HEK293T (cell line): ENCODE measurements around the gene AAK1.
"Not testable (repeated sequence)": the region's sequence is repeated elsewhere in the genome, so short reads cannot be mapped to it uniquely, and the experiment has no call there.

Experiments used
- CTCF ChIA-PET: fragments of 350-600 bp; formaldehyde crosslinking; extraction: SDS; loops from one replicate; lab custom pipeline; 2021; ENCODE audit warnings: antibody characterized with exemption, inconsistent platforms; lab: Yijun Ruan, JAX
- POLR2A ChIA-PET: fragments of 350-600 bp; formaldehyde crosslinking; extraction: SDS; loops from one replicate; lab custom pipeline; 2020; ENCODE audit warnings: antibody characterized with exemption, inconsistent platforms; lab: Yijun Ruan, JAX
- DNase-seq: peaks from one replicate; pipeline ENCODE4 v3.0.0; 2012; ENCODE audit warnings: mixed read lengths; ENCODE audit errors: extremely low spot score
- ARNT ChIP-seq: fragments of 450-650 bp; IDR thresholded peaks from 2 replicates; pipeline ENCODE4 v1.6.1; 2017; ENCODE audit warnings: mild to moderate bottlenecking
- BHLHE40 ChIP-seq: fragments of 450-650 bp; IDR thresholded peaks from 2 replicates; pipeline ENCODE4 v1.6.1; 2016; ENCODE audit warnings: mild to moderate bottlenecking, moderate library complexity, borderline replicate concordance
- ELF4 ChIP-seq: fragments of 450-650 bp; IDR thresholded peaks from 2 replicates; pipeline ENCODE4 v1.6.1; 2017; ENCODE audit warnings: antibody characterized with exemption
- FOXA1 ChIP-seq: fragments of 450-650 bp; IDR thresholded peaks from 2 replicates; pipeline ENCODE4 v1.6.1; 2016; ENCODE audit warnings: mild to moderate bottlenecking
- FOXK2 ChIP-seq: fragments of 450-650 bp; IDR thresholded peaks from 2 replicates; pipeline ENCODE4 v1.6.1; 2016; ENCODE audit warnings: mild to moderate bottlenecking
- FOXM1 ChIP-seq: fragments of 450-650 bp; IDR thresholded peaks from 2 replicates; pipeline ENCODE4 v1.6.1; 2017; ENCODE audit warnings: mild to moderate bottlenecking, borderline replicate concordance
- HDGF ChIP-seq: fragments of 450-650 bp; IDR thresholded peaks from 2 replicates; pipeline ENCODE4 v1.6.1; 2017; ENCODE audit warnings: antibody characterized with exemption, borderline replicate concordance
- L3MBTL2 ChIP-seq: fragments of 450-650 bp; conservative IDR thresholded peaks from 2 replicates; pipeline ENCODE4 v1.6.1; 2016; ENCODE audit warnings: mild to moderate bottlenecking
- LEF1 ChIP-seq: fragments of 450-650 bp; IDR thresholded peaks from 2 replicates; pipeline ENCODE4 v1.6.1; 2017; ENCODE audit warnings: mild to moderate bottlenecking, borderline replicate concordance
- NFRKB ChIP-seq: fragments of 450-650 bp; IDR thresholded peaks from 2 replicates; pipeline ENCODE4 v1.6.1; 2016; ENCODE audit warnings: mild to moderate bottlenecking, moderate library complexity
- PKNOX1 ChIP-seq: fragments of 450-650 bp; IDR thresholded peaks from 2 replicates; pipeline ENCODE4 v1.6.1; 2016
- SP1 ChIP-seq: fragments of 450-650 bp; IDR thresholded peaks from 2 replicates; pipeline ENCODE4 v1.6.1; 2017
- SUZ12 ChIP-seq: fragments of 450-650 bp; IDR thresholded peaks from 2 replicates; pipeline ENCODE4 v1.6.1; 2016; ENCODE audit warnings: mild to moderate bottlenecking
- TARDBP ChIP-seq: fragments of 450-650 bp; IDR thresholded peaks from 2 replicates; pipeline ENCODE4 v1.6.1; 2016
- ZNF384 ChIP-seq: fragments of 450-650 bp; IDR thresholded peaks from 2 replicates; pipeline ENCODE4 v1.6.1; 2016

Gene AAK1

GRCh38 chr2:69667805-69668382 is 24.4 kb upstream of the AAK1 start:
- POLR2A ChIA-PET = no interaction called here
- TF ChIP-seq L3MBTL2 = no peak
- no peak for TF ChIP-seq ELF4
- TF ChIP-seq NFRKB = no peak
- TF ChIP-seq ARNT = no peak
- no peak for TF ChIP-seq HDGF
- TF ChIP-seq TARDBP = no peak
- CTCF ChIA-PET = no interaction called here
- DNase-seq = no peak

GRCh38 chr2:69665152-69665551 is 21.6 kb upstream of the AAK1 start:
- CTCF ChIA-PET = no interaction called here
- POLR2A ChIA-PET = no interaction called here
- DNase-seq = no peak
- no peak for TF ChIP-seq HDGF

- ChIA-PET CTCF (no interaction called here), POLR2A (no interaction called here)
- TF ChIP-seq FOXA1 = no peak
- no peak for TF ChIP-seq PKNOX1
- TF ChIP-seq ELF4 = no peak
- no peak for TF ChIP-seq HDGF
- TF ChIP-seq BHLHE40 = no peak
- TF ChIP-seq LEF1 = no peak
- TF ChIP-seq ARNT = no peak
- TF ChIP-seq ZNF384 = no peak
- no peak for TF ChIP-seq NFRKB
- no peak for TF ChIP-seq SUZ12
- no peak for TF ChIP-seq L3MBTL2
- no peak for TF ChIP-seq SP1
- TF ChIP-seq FOXM1 = no peak
- no peak for DNase-seq
Observed at GRCh38 chr2:69663860-69664259, 20.3 kb upstream of the AAK1 start.

GRCh38 chr2:69662547-69662946 is 19.0 kb upstream of the AAK1 start:
- DNase-seq, CTCF ChIA-PET, POLR2A ChIA-PET: not testable (repeated sequence)

- ChIA-PET POLR2A (no interaction called here), CTCF (interaction anchor here (0.7 kb wide), 1 partner anchor 9 kb away, joined by 3 read pairs; no protein-coding TSS in a partner anchor)
- TF ChIP-seq FOXA1 (no peak), TARDBP (no peak)
- DNase-seq = no peak
Observed at GRCh38 chr2:69660637-69661036, 17.1 kb upstream of the AAK1 start.

GRCh38 chr2:69659941-69660483 is 16.5 kb upstream of the AAK1 start:
- POLR2A ChIA-PET = no interaction called here
- CTCF ChIA-PET = no interaction called here
- no peak for DNase-seq
- TF ChIP-seq FOXK2 (no peak), L3MBTL2 (no peak)

GRCh38 chr2:69659349-69659748 is 15.8 kb upstream of the AAK1 start:
- DNase-seq = no peak
- TF ChIP-seq NFRKB = no peak
- CTCF ChIA-PET = no interaction called here
- POLR2A ChIA-PET = no interaction called here

- TF ChIP-seq L3MBTL2 (no peak), ELF4 (no peak), ARNT (no peak), SUZ12 (no peak), SP1 (no peak), LEF1 (no peak), ZNF384 (no peak), PKNOX1 (no peak), NFRKB (no peak), FOXK2 (no peak)
- CTCF ChIA-PET = interaction anchor here (0.6 kb wide), 1 partner anchor 8 kb away, joined by 3 read pairs; no protein-coding TSS in a partner anchor
- DNase-seq = no peak
- POLR2A ChIA-PET = no interaction called here
Observed at GRCh38 chr2:69652206-69652605, 8.7 kb upstream of the AAK1 start.

- DNase-seq, POLR2A ChIA-PET: not testable (repeated sequence)
- CTCF ChIA-PET = interaction anchor here (0.6 kb wide), 1 partner anchor 83 kb away, joined by 3 read pairs; no protein-coding TSS in a partner anchor
Observed at GRCh38 chr2:69647196-69647595, 3.7 kb upstream of the AAK1 start.
